Measurements from ENCODE around the gene AUTS2.

Gene AUTS2

GRCh38 chr7:69789563-69789962 lies 191.3 kb downstream of the AUTS2 start:
- DNase-seq (ENCODE audit: low spot score): no peak

DNA sequence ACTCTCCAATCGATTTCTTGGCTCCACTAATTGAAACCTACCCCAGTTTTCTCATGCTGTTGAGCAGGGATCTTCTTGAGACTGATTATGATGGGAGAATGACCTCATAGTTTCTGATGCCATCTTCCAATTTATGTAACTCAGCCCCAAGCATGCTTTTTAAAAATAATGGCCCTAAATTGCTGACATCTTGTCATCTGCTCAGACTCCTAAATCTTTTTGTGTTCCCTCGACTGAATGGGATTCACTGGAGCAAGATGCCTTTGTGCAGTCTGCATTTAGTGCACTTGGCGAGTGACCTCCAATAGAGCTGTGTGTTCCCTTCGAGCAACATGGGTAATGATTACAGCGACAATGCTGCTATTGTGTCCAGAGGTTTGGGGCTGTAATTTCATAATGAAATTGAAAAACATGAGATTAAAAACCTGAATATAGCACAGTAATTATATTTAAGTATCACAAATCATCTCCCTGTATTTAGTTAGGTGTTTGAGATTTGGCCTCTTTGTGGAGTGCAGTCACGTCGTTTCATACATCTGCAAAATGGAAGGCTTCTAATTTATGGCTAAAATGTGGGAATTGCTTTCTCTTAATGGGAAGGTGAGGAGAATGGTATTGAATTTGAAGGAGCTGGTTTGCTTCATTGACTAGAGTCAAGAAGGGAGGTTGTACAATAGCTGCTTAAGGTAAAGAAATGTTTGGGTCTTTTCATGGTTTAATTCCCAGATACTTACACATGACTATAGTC lies 192.9 kb downstream of the AUTS2 start:
- no peak for DNase-seq (ENCODE audit: low spot score)

DNA sequence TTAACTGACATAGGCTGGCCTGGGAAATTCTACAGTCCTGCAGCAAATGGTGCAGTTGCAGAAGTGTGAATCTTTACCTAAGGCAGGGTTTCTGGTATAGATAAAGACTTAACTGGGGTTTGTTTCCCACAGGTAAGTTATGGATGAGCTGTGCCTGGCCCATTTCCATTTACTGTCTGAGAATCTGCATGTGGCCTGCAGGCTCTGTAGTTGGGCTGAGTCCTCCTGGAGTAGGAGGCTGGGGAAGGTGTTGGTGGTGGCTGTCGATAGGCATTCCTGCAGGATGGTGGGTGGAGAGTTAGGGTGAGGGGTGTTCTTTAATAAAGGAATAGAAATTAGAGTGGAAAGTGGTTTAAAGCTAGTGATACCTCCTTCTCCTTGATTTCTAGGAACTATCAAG lies 193.5 kb downstream of the AUTS2 start:
- DNase-seq (ENCODE audit: low spot score): no peak

- DNase-seq (ENCODE audit: low spot score): no peak
Observed at GRCh38 chr7:69795932-69796331, 197.7 kb downstream of the AUTS2 start.

DNA sequence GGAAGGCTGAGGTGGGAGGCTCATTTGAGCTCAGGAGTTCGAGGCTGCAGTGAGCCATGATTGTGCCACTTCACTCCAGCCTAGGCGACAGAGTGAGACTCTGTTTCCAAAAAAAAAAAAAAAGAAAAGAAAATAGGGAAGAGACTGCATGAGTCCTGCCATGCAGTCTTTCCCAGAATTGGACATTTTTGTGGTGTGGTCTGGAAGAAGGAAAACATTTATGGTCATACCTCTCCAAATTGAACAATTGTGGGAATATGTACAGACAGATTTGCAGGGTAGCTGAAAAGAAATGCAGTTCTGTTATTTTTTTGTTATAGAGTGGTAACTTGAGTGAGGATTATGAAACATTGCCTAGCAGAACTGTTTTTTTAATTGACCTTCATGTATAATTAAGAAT lies 198.1 kb downstream of the AUTS2 start:
- DNase-seq (ENCODE audit: low spot score): peak; percentile 42

- no peak for DNase-seq (ENCODE audit: low spot score)
Observed at GRCh38 chr7:69799048-69799697, 200.9 kb downstream of the AUTS2 start.

DNA sequence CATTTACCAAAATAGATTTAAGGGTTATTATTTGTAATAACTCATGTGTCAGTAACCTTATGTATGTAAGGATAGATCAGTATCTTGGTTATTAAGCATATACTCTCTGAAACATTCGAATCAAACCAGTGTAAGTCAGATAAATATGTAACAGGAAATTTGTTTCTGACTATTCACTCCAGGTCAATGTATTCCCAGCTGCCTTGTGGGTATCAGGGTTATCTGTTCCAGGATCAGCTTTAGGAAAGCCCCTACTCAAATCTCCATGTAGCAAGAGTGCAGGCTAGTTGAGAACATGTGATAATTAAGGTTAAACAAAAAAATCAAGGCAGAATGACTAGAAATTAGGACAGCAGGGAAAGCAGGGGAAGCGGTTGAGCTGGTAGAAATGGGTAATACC lies 201.7 kb downstream of the AUTS2 start:
- DNase-seq (ENCODE audit: low spot score): no peak

DNA sequence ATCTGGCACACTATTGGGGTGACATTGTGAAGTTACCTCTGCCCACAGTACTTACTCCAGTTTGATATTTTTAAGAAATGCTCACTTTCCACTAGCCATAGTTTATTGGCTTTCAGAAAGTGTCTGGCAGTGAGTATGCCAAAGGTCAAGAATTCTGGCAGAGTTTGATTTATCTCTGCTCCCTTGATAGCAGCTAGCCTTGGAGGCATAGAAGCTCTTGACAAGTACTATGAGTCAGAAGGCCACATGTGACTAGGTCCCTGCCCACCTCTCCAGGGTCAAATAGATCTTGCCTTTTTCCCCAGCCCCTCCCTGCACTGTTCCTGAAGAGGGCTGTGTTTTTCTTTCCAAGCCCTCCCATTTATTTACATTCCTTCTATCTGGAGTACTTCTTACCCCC lies 202.2 kb downstream of the AUTS2 start:
- DNase-seq (ENCODE audit: low spot score): peak; percentile 25

GRCh38 chr7:69801729-69802682 lies 203.7 kb downstream of the AUTS2 start:
- no peak for DNase-seq (ENCODE audit: low spot score)

GRCh38 chr7:69803699-69804516 lies 205.6 kb downstream of the AUTS2 start:
- DNase-seq (ENCODE audit: low spot score): no peak

GRCh38 chr7:69804962-69805361 lies 206.7 kb downstream of the AUTS2 start:
- no peak for DNase-seq (ENCODE audit: low spot score)

GRCh38 chr7:69808391-69808790 lies 210.1 kb downstream of the AUTS2 start:
- peak; percentile 16 for DNase-seq (ENCODE audit: low spot score)

DNA sequence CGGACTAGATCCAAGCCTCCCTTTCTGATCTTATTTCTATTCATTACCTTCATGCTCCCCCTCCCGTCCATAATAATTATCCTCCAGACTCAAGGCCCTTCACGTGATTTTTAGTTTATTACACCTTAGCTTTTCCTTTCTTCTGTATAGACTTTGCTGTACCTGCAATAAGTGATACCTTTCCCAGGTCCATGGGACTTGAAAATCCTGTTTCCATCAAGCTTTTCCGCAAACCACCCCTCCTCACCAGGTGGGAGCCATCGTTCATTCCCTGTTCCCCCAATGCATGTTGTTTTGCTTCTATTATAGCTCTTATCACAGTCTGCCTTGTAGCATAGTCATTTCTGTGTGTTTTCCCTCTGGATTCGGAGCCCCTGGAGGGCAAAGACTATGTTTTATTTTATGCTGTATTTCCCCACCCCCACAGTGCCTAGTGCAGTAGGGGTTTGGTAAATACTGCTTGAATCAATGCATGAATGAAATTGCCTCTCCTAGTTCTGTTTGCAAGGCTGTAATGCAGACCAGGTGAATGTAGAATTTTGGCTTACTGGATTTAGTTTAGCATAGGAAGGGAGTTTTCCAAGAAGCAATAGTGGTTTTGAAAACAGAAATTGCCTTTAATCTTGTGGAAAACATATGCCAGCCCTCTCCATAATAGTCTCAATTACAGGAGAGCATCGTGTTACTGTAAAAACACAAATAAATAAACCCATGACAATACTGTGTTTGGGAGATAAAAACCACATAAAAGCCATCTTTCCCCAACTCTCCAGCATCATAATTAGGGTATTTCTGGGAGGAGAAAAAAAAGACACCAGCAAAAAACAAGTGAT lies 213.4 kb downstream of the AUTS2 start:
- DNase-seq (ENCODE audit: low spot score): no peak

- no peak for DNase-seq (ENCODE audit: low spot score)
Observed at GRCh38 chr7:69812756-69813155, 214.5 kb downstream of the AUTS2 start.

GRCh38 chr7:69813637-69814240 lies 215.5 kb downstream of the AUTS2 start:
- DNase-seq (ENCODE audit: low spot score): no peak

- peak; percentile 93 for DNase-seq (ENCODE audit: low spot score)
Observed at GRCh38 chr7:69814421-69814962, 216.2 kb downstream of the AUTS2 start.

- DNase-seq (ENCODE audit: low spot score): no peak
Observed at GRCh38 chr7:69816501-69816900, 218.2 kb downstream of the AUTS2 start.

DNA sequence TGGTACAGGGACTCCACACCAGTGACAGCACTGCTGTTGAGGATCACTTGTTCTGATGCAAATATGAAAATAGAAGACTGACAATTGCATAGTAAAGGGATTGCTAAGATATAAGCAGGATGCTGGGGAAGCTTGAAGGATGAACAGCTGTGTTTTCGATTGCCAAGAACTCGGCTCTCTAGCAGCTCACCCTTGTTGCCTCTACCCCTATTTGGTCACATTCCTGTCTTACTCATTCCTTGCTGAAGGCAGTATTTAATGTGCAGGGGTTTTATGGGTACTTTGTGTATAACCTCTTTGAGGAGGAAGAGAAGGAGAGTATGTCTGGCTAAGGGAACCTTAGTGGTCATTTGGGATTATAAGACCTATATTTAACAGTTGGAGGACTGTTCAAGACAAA lies 218.8 kb downstream of the AUTS2 start:
- DNase-seq (ENCODE audit: low spot score): peak; percentile 86

- no peak for DNase-seq (ENCODE audit: low spot score)
Observed at GRCh38 chr7:69817841-69818635, 219.8 kb downstream of the AUTS2 start.
